Prostate gland (tissue), 2 donors: ENCODE data around the gene HMGXB3.

Experiments used
- POLR2A ChIP-seq: fragments of 450-650 bp; IDR thresholded peaks from one replicate; pipeline ENCODE4 v1.6.1; 2016; ENCODE audit warnings: antibody characterized with exemption, mild to moderate bottlenecking
- TF ChIP-seq, protein P1 (sequence below), 4 experiments: fragments of 200-600 bp in 2 of 4; fragments of 450-650 bp in 2 of 4; sonication (generic) in 2 of 4; IDR thresholded peaks; 1 replicate in 3 of 4; 2 replicates in 1 of 4; pipeline ENCODE4 v1.5.1; 2016 to 2019; ENCODE audit warnings: antibody characterized with exemption in 4 of 4, mild to moderate bottlenecking in 2 of 4, moderate library complexity in 2 of 4

DNA sequence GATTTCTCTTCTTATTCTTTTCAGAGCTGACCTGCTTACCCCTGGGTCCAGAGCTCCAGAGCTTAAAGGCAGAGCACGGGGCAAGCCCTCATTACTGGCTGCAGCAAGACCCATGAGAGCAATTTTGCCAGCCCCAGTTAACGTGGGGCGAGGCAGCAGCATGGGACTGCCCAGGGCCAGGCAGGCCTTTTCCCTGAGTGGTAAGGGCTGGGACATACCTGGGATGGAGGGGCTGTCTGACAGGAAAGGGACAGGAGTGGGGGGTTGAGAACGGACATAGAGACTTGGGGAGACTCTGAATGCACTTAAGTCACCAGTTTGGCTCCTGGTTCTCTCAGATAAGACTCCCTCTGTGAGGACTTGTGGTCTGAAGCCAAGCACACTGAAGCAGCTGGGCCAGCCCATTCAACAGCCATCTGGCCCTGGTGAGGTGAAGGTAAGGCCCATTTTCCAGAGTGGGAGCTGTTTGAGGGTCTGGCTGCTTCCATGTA, 26.2 kb downstream of the HMGXB3 start:
- TF ChIP-seq, protein P1, sequence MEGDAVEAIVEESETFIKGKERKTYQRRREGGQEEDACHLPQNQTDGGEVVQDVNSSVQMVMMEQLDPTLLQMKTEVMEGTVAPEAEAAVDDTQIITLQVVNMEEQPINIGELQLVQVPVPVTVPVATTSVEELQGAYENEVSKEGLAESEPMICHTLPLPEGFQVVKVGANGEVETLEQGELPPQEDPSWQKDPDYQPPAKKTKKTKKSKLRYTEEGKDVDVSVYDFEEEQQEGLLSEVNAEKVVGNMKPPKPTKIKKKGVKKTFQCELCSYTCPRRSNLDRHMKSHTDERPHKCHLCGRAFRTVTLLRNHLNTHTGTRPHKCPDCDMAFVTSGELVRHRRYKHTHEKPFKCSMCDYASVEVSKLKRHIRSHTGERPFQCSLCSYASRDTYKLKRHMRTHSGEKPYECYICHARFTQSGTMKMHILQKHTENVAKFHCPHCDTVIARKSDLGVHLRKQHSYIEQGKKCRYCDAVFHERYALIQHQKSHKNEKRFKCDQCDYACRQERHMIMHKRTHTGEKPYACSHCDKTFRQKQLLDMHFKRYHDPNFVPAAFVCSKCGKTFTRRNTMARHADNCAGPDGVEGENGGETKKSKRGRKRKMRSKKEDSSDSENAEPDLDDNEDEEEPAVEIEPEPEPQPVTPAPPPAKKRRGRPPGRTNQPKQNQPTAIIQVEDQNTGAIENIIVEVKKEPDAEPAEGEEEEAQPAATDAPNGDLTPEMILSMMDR (IDR thresholded peaks at IDR 0.05), result no peak
- TF ChIP-seq POLR2A, result no peak
